Liver (tissue), 9 donors: ENCODE measurements around the gene ARHGAP40. TPM values are rescaled to one million over a fixed set of nuclear protein-coding genes. Genes with fewer than 3 reads are reported as not detected.

Experiments
- DNase-seq: peaks from one replicate; pipeline ENCODE4 v3.0.0-alpha.2; 2017; ENCODE audit warnings: low spot score
- H3K27ac ChIP-seq, 2 donors: one replicate each; pipeline ENCODE4 v1.7.0; 2013; ENCODE audit warnings: inconsistent platforms in 2 of 2, low read length in 2 of 2, control low read depth in 1 of 2, low read depth in 1 of 2, mild to moderate bottlenecking in 1 of 2
- H3K27me3 ChIP-seq, 4 donors: one replicate each; pipeline versions ENCODE4 v1.6.1 to v1.7.0; 2013; ENCODE audit warnings: low read length in 3 of 4, inconsistent platforms in 1 of 4, mild to moderate bottlenecking in 1 of 4, moderate library complexity in 1 of 4; ENCODE audit not compliant: control insufficient read depth in 4 of 4, insufficient read depth in 4 of 4
- H3K36me3 ChIP-seq, 4 donors: one replicate each; pipeline versions ENCODE4 v1.6.1 to v1.7.0; 2013; ENCODE audit warnings: low read length in 3 of 4, mild to moderate bottlenecking in 3 of 4, low read depth in 1 of 4, moderate library complexity in 1 of 4; ENCODE audit not compliant: control insufficient read depth in 4 of 4, insufficient read depth in 3 of 4
- H3K4me1 ChIP-seq, 4 donors: one replicate each; pipeline versions ENCODE4 v1.6.1 to v1.7.0; 2013; ENCODE audit warnings: low read length in 3 of 4, mild to moderate bottlenecking in 3 of 4, moderate library complexity in 1 of 4; ENCODE audit not compliant: control insufficient read depth in 4 of 4, insufficient read depth in 4 of 4
- H3K4me3 ChIP-seq, 3 donors: one replicate each; pipeline versions ENCODE4 v1.6.1 to v1.7.0; 2013; ENCODE audit warnings: low read length in 3 of 3, control low read depth in 1 of 3, low read depth in 1 of 3, mild to moderate bottlenecking in 1 of 3
- H3K9ac ChIP-seq, 2 donors: one replicate each; pipeline ENCODE4 v1.7.0; 2013; ENCODE audit warnings: low read length in 2 of 2, mild to moderate bottlenecking in 2 of 2, moderate library complexity in 2 of 2, control low read depth in 1 of 2, low read depth in 1 of 2
- H3K9me3 ChIP-seq, 4 donors: one replicate each; pipeline versions ENCODE4 v1.6.1 to v1.7.0; 2013; ENCODE audit warnings: low read length in 3 of 4; ENCODE audit not compliant: control insufficient read depth in 4 of 4
- EGR1 ChIP-seq, 2 donors: IDR thresholded peaks; 2 replicates each; pipeline ENCODE4 v1.6.1; 2016 to 2018; ENCODE audit warnings: antibody characterized with exemption in 2 of 2, low read depth in 2 of 2
- FOXA1 ChIP-seq: IDR thresholded peaks from 2 replicates; pipeline ENCODE4 v1.6.1; 2016; ENCODE audit warnings: antibody characterized with exemption
- FOXA2 ChIP-seq: IDR thresholded peaks from 2 replicates; pipeline ENCODE4 v1.6.1; 2016; ENCODE audit warnings: antibody characterized with exemption
- GABPA ChIP-seq, 2 donors: IDR thresholded peaks in 1 of 2; conservative IDR thresholded peaks in 1 of 2; 2 replicates each; pipeline ENCODE4 v1.6.1; 2016; ENCODE audit warnings: antibody characterized with exemption in 2 of 2, mild to moderate bottlenecking in 1 of 2, moderate library complexity in 1 of 2
- HNF4A ChIP-seq, 2 donors: conservative IDR thresholded peaks; 2 replicates each; pipeline ENCODE4 v1.6.1; 2016; ENCODE audit warnings: antibody characterized with exemption in 2 of 2, mild to moderate bottlenecking in 2 of 2
- HNF4G ChIP-seq: IDR thresholded peaks from 2 replicates; pipeline ENCODE4 v1.6.1; 2016; ENCODE audit warnings: antibody characterized with exemption
- JUND ChIP-seq, 2 donors: IDR thresholded peaks; 2 replicates each; pipeline ENCODE4 v1.6.1; 2016; ENCODE audit warnings: antibody characterized with exemption in 2 of 2
- RAD21 ChIP-seq, 2 donors: IDR thresholded peaks; 2 replicates each; pipeline ENCODE4 v1.6.1; 2016; ENCODE audit warnings: antibody characterized with exemption in 2 of 2, mild to moderate bottlenecking in 2 of 2
- RXRA ChIP-seq, 2 donors: IDR thresholded peaks; 2 replicates each; pipeline ENCODE4 v1.6.1; 2017 to 2018; ENCODE audit warnings: antibody characterized with exemption in 2 of 2, mild to moderate bottlenecking in 1 of 2
- SP1 ChIP-seq: IDR thresholded peaks from 2 replicates; pipeline ENCODE4 v1.6.1; 2018; ENCODE audit warnings: antibody characterized with exemption, mild to moderate bottlenecking
- TAF1 ChIP-seq: conservative IDR thresholded peaks from 2 replicates; pipeline ENCODE4 v1.6.1; 2016; ENCODE audit warnings: antibody characterized with exemption, mild to moderate bottlenecking
- YY1 ChIP-seq: IDR thresholded peaks from 2 replicates; pipeline ENCODE4 v1.6.1; 2016; ENCODE audit warnings: antibody characterized with exemption, mild to moderate bottlenecking
- WGBS: extraction: QIAGEN DNeasy Blood & Tissue Kit; methylation state at CpG from one replicate; pipeline ENCODE4 v1.1.7; 2013; 5-methylcytosine and 5-hydroxymethylcytosine counted together
- polyA plus RNA-seq, 2 donors: library from polyadenylated mRNA; stranded (reverse) in 1 of 2; unstranded in 1 of 2; fragments of 200-250 nt in 1 of 2; fragments of >200 nt in 1 of 2; fragmentation: Nextera tagmentation in 1 of 2; extraction: Ambion mirVana in 1 of 2; gene quantifications; one replicate each; pipeline versions ENCODE4 v1.2.1 to v1.2.3, GENCODE V29; 2013 to 2015
- total RNA-seq, 2 donors: library from RNA; depleted of rRNA; stranded (reverse); fragments of >200 nt; gene quantifications; one replicate each; pipeline ENCODE4 v1.2.3, GENCODE V29; 2014
- TF ChIP-seq, protein P1 (sequence below): IDR thresholded peaks from 2 replicates; pipeline ENCODE4 v1.6.1; 2016; ENCODE audit warnings: antibody characterized with exemption, mild to moderate bottlenecking
- TF ChIP-seq, protein P2 (sequence below): IDR thresholded peaks from 2 replicates; pipeline ENCODE4 v1.6.1; 2016; ENCODE audit warnings: antibody characterized with exemption
- TF ChIP-seq, protein P3 (sequence below): fragments of 150-350 bp; IDR thresholded peaks from 2 replicates; pipeline ENCODE4 v1.5.1; 2017; ENCODE audit warnings: improper control_type of control experiment, low read depth, low read length; ENCODE audit not compliant: missing input control
- TF ChIP-seq, protein P4 (sequence below): IDR thresholded peaks from 2 replicates; pipeline ENCODE4 v1.6.1; 2016; ENCODE audit warnings: antibody characterized with exemption
- TF ChIP-seq, protein P5 (sequence below): IDR thresholded peaks from 2 replicates; pipeline ENCODE4 v1.6.1; 2016; ENCODE audit warnings: antibody characterized with exemption
- donor health status: healthy.
- donor health status: healthy.
- donor health status: healthy.
- donor health status: healthy.
- donor health status: healthy.

ARHGAP40 gene
- total and polyA plus RNA-seq, 4 donors = 0.08 TPM; not detected in 3

DNA sequence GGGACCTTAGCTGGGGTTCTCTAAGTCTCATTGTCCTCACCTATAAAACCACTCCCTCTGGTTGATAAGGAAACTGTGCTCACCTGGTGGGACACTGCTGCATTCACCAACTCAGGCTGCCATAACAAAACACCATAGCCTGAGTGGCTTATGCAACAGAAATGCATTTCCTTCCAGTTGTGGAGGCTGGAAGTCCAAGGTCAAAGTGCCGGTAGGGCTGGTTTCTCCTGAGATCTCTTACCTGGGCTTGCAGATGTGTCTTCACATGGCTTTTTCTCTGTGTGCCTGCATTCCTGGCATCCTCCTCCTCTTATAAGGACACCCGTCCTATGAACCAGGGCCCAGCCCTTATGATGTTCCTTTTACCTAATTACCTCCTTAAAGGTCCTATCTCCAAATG is 62.7 kb downstream of the ARHGAP40 start:
- peaks cover 0 to 3% (median under 1%) of the 10 kb centered on the region in 4 donors for H3K9me3 ChIP-seq
- H3K27me3 ChIP-seq = peaks cover 0 to 4% (median 3%) of the 10 kb centered on the region in 4 donors
- DNase-seq = no peak
- no peak overlapping the region for H3K4me3 ChIP-seq
- no peaks in the 10 kb centered on the region for H3K4me1 ChIP-seq
- no peak overlapping the region for H3K9ac ChIP-seq
- TF ChIP-seq SP1 (no peak), JUND (IDR thresholded peaks at IDR 0.05) (no peak), RAD21 (IDR thresholded peaks at IDR 0.05) (no peak), YY1 (no peak), HNF4G (no peak), FOXA2 (no peak), GABPA (IDR thresholded peaks at IDR 0.05 in 1 of 2, conservative IDR thresholded peaks at IDR 0.05 in 1 of 2) (no peak), HNF4A (conservative IDR thresholded peaks at IDR 0.05) (no peak), EGR1 (IDR thresholded peaks at IDR 0.05; ENCODE audit: low read depth in 2 of 2) (no peak), FOXA1 (no peak), TAF1 (no peak), RXRA (IDR thresholded peaks at IDR 0.05) (no peak)
- TF ChIP-seq, protein P1, sequence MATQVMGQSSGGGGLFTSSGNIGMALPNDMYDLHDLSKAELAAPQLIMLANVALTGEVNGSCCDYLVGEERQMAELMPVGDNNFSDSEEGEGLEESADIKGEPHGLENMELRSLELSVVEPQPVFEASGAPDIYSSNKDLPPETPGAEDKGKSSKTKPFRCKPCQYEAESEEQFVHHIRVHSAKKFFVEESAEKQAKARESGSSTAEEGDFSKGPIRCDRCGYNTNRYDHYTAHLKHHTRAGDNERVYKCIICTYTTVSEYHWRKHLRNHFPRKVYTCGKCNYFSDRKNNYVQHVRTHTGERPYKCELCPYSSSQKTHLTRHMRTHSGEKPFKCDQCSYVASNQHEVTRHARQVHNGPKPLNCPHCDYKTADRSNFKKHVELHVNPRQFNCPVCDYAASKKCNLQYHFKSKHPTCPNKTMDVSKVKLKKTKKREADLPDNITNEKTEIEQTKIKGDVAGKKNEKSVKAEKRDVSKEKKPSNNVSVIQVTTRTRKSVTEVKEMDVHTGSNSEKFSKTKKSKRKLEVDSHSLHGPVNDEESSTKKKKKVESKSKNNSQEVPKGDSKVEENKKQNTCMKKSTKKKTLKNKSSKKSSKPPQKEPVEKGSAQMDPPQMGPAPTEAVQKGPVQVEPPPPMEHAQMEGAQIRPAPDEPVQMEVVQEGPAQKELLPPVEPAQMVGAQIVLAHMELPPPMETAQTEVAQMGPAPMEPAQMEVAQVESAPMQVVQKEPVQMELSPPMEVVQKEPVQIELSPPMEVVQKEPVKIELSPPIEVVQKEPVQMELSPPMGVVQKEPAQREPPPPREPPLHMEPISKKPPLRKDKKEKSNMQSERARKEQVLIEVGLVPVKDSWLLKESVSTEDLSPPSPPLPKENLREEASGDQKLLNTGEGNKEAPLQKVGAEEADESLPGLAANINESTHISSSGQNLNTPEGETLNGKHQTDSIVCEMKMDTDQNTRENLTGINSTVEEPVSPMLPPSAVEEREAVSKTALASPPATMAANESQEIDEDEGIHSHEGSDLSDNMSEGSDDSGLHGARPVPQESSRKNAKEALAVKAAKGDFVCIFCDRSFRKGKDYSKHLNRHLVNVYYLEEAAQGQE = no peak
- TF ChIP-seq, protein P2, sequence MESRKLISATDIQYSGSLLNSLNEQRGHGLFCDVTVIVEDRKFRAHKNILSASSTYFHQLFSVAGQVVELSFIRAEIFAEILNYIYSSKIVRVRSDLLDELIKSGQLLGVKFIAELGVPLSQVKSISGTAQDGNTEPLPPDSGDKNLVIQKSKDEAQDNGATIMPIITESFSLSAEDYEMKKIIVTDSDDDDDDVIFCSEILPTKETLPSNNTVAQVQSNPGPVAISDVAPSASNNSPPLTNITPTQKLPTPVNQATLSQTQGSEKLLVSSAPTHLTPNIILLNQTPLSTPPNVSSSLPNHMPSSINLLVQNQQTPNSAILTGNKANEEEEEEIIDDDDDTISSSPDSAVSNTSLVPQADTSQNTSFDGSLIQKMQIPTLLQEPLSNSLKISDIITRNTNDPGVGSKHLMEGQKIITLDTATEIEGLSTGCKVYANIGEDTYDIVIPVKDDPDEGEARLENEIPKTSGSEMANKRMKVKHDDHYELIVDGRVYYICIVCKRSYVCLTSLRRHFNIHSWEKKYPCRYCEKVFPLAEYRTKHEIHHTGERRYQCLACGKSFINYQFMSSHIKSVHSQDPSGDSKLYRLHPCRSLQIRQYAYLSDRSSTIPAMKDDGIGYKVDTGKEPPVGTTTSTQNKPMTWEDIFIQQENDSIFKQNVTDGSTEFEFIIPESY = no peak
- TF ChIP-seq, protein P3, sequence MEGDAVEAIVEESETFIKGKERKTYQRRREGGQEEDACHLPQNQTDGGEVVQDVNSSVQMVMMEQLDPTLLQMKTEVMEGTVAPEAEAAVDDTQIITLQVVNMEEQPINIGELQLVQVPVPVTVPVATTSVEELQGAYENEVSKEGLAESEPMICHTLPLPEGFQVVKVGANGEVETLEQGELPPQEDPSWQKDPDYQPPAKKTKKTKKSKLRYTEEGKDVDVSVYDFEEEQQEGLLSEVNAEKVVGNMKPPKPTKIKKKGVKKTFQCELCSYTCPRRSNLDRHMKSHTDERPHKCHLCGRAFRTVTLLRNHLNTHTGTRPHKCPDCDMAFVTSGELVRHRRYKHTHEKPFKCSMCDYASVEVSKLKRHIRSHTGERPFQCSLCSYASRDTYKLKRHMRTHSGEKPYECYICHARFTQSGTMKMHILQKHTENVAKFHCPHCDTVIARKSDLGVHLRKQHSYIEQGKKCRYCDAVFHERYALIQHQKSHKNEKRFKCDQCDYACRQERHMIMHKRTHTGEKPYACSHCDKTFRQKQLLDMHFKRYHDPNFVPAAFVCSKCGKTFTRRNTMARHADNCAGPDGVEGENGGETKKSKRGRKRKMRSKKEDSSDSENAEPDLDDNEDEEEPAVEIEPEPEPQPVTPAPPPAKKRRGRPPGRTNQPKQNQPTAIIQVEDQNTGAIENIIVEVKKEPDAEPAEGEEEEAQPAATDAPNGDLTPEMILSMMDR = no peak
- TF ChIP-seq, protein P4, sequence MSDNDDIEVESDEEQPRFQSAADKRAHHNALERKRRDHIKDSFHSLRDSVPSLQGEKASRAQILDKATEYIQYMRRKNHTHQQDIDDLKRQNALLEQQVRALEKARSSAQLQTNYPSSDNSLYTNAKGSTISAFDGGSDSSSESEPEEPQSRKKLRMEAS = no peak
- TF ChIP-seq, protein P5, sequence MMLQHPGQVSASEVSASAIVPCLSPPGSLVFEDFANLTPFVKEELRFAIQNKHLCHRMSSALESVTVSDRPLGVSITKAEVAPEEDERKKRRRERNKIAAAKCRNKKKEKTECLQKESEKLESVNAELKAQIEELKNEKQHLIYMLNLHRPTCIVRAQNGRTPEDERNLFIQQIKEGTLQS = no peak
- WGBS = 69% methylated on average over 2 of the region's 2 CpGs
- no peak overlapping the region for H3K27ac ChIP-seq
- H3K36me3 ChIP-seq = no peaks in the 10 kb centered on the region
